Measurements from ENCODE around the gene STAG2. TPM values are rescaled to one million over a fixed set of nuclear protein-coding genes. Genes with fewer than 3 reads are reported as not detected.

The STAG2 gene
- total and polyA plus RNA-seq, 2 experiments from 2014 or later, result 68.8 to 92.8 TPM

- no peaks in the 10 kb centered on the region for H3K9me2 ChIP-seq (ENCODE audit: insufficient read depth)
- Mint-ChIP-seq H3K27me3 (ENCODE audit: insufficient read depth, low read depth, poor library complexity) (no peaks in the 10 kb centered on the region), H3K27ac (no peak overlapping the region)
Measured at GRCh38 chrX:123917069-123917468, 44.4 kb upstream of the STAG2 start.

DNA sequence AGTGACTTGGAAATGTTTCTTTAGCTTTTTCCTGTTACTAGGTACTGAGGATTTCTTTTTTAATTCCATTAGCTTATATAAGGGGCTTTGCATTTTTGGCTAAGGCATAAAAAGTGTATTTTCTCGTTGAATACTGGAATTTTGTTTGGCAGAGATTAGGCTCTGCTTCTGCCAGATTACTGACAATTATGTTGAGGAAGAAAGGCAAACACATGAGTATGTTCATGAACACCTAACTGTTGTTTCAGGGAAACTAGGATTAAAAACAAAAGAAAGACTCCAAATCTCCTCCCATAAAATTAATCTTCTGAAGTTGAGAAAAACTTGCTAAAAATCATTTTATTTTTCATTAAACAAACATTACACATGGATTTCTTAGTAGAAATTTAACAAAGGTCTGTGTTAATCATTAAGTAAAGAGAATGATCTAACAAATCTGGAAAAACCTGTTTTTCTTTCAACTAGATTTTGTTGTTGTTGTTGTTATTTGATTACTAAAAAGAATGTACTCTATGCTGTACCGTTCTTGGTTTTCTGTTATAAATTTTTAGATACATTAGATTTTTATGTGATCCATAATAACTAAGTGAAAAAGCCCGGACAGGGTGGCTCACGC lies 43.3 kb upstream of the STAG2 start:
- no peak overlapping the region for H3K4me2 ChIP-seq
- no peaks in the 10 kb centered on the region for H3K9me2 ChIP-seq (ENCODE audit: insufficient read depth)
- Mint-ChIP-seq H3K27me3 (ENCODE audit: insufficient read depth, low read depth, poor library complexity) (no peaks in the 10 kb centered on the region), H3K4me1 (0 out of 3 replicates have a peak, but pooled peaks cover 3% of the 10 kb centered on the region), H3K36me3 (ENCODE audit: low read depth) (no peaks in the 10 kb centered on the region), H3K9me3 (no peaks in the 10 kb centered on the region), H3K4me3 (no peak overlapping the region), H3K27ac (no peak overlapping the region)
- no peaks in the 10 kb centered on the region for H3K79me2 ChIP-seq (replicated peaks; ENCODE audit: insufficient read depth)
- no peaks in the 10 kb centered on the region for H3F3A ChIP-seq (replicated peaks; ENCODE audit: low read depth)
- H3K4me3 ChIP-seq, result no peak overlapping the region
- no peak for DNase-seq (ENCODE audit: low spot score)
- H2AFZ ChIP-seq, result no peak overlapping the region
- H3K4me1 ChIP-seq (ENCODE audit: insufficient read depth), result no peaks in the 10 kb centered on the region
- H4K20me1 ChIP-seq (replicated peaks; ENCODE audit: insufficient read depth), result no peaks in the 10 kb centered on the region
- H3K36me3 ChIP-seq (ENCODE audit: insufficient read depth), result no peaks in the 10 kb centered on the region
- H3K27ac ChIP-seq (ENCODE audit: low read depth), result no peak overlapping the region
- ATAC-seq, result no peak
- no peaks in the 10 kb centered on the region for H3K27me3 ChIP-seq (ENCODE audit: insufficient read depth)
- TF ChIP-seq CTCF (conservative IDR thresholded peaks at IDR 0.05; ENCODE audit: low read depth in 2 of 2) (no peak), ZNF331 (CRISPR knock-in tag; IDR thresholded peaks at IDR 0.05; ENCODE audit: low read depth) (no peak), EZH2phosphoT487 (IDR thresholded peaks at IDR 0.05; ENCODE audit: unreplicated experiment) (no peak)
- TF ChIP-seq, protein P1, sequence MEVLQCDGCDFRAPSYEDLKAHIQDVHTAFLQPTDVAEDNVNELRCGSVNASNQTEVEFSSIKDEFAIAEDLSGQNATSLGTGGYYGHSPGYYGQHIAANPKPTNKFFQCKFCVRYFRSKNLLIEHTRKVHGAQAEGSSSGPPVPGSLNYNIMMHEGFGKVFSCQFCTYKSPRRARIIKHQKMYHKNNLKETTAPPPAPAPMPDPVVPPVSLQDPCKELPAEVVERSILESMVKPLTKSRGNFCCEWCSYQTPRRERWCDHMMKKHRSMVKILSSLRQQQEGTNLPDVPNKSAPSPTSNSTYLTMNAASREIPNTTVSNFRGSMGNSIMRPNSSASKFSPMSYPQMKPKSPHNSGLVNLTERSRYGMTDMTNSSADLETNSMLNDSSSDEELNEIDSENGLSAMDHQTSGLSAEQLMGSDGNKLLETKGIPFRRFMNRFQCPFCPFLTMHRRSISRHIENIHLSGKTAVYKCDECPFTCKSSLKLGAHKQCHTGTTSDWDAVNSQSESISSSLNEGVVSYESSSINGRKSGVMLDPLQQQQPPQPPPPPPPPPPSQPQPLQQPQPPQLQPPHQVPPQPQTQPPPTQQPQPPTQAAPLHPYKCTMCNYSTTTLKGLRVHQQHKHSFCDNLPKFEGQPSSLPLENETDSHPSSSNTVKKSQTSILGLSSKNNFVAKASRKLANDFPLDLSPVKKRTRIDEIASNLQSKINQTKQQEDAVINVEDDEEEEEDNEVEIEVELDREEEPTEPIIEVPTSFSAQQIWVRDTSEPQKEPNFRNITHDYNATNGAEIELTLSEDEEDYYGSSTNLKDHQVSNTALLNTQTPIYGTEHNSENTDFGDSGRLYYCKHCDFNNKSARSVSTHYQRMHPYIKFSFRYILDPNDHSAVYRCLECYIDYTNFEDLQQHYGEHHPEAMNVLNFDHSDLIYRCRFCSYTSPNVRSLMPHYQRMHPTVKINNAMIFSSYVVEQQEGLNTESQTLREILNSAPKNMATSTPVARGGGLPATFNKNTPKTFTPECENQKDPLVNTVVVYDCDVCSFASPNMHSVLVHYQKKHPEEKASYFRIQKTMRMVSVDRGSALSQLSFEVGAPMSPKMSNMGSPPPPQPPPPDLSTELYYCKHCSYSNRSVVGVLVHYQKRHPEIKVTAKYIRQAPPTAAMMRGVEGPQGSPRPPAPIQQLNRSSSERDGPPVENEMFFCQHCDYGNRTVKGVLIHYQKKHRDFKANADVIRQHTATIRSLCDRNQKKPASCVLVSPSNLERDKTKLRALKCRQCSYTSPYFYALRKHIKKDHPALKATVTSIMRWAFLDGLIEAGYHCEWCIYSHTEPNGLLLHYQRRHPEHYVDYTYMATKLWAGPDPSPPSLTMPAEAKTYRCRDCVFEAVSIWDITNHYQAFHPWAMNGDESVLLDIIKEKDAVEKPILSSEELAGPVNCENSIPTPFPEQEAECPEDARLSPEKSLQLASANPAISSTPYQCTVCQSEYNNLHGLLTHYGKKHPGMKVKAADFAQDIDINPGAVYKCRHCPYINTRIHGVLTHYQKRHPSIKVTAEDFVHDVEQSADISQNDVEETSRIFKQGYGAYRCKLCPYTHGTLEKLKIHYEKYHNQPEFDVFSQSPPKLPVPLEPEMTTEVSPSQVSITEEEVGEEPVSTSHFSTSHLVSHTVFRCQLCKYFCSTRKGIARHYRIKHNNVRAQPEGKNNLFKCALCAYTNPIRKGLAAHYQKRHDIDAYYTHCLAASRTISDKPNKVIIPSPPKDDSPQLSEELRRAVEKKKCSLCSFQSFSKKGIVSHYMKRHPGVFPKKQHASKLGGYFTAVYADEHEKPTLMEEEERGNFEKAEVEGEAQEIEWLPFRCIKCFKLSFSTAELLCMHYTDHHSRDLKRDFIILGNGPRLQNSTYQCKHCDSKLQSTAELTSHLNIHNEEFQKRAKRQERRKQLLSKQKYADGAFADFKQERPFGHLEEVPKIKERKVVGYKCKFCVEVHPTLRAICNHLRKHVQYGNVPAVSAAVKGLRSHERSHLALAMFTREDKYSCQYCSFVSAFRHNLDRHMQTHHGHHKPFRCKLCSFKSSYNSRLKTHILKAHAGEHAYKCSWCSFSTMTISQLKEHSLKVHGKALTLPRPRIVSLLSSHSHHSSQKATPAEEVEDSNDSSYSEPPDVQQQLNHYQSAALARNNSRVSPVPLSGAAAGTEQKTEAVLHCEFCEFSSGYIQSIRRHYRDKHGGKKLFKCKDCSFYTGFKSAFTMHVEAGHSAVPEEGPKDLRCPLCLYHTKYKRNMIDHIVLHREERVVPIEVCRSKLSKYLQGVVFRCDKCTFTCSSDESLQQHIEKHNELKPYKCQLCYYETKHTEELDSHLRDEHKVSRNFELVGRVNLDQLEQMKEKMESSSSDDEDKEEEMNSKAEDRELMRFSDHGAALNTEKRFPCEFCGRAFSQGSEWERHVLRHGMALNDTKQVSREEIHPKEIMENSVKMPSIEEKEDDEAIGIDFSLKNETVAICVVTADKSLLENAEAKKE (CRISPR knock-in tag; IDR thresholded peaks at IDR 0.05), result no peak

More at GRCh38 chrX:123917069-123917468, 44.4 kb upstream of the STAG2 start:
- no peaks in the 10 kb centered on the region for H3K9me3 Mint-ChIP-seq
- DNase-seq (ENCODE audit: low spot score) (no peak), ATAC-seq (no peak)
- no peak overlapping the region for H3K4me3 Mint-ChIP-seq
- Histone ChIP-seq H3K36me3 (ENCODE audit: insufficient read depth) (no peaks in the 10 kb centered on the region), H3K4me2 (no peak overlapping the region), H3K4me1 (ENCODE audit: insufficient read depth) (no peaks in the 10 kb centered on the region), H4K20me1 (replicated peaks; ENCODE audit: insufficient read depth) (no peaks in the 10 kb centered on the region), H3K79me2 (replicated peaks; ENCODE audit: insufficient read depth) (no peaks in the 10 kb centered on the region), H3K4me3 (no peak overlapping the region), H3K27me3 (ENCODE audit: insufficient read depth) (no peaks in the 10 kb centered on the region), H3F3A (replicated peaks; ENCODE audit: low read depth) (no peaks in the 10 kb centered on the region), H2AFZ (no peak overlapping the region), H3K27ac (ENCODE audit: low read depth) (no peak overlapping the region)
- no peak for TF ChIP-seq CREB1 (CRISPR knock-in tag; IDR thresholded peaks at IDR 0.05; ENCODE audit: low read depth)
- TF ChIP-seq ZNF114 (CRISPR knock-in tag; IDR thresholded peaks at IDR 0.05), result no peak
- no peak for TF ChIP-seq EZH2phosphoT487 (IDR thresholded peaks at IDR 0.05; ENCODE audit: unreplicated experiment)
- TF ChIP-seq CTCF (conservative IDR thresholded peaks at IDR 0.05; ENCODE audit: low read depth in 2 of 2), result no peak
- no peak for TF ChIP-seq POLR2AphosphoS5 (IDR thresholded peaks at IDR 0.05; ENCODE audit: low read depth)
- H3K36me3 Mint-ChIP-seq (ENCODE audit: low read depth), result no peaks in the 10 kb centered on the region
- H3K4me1 Mint-ChIP-seq, result no peaks in the 10 kb centered on the region
